K562 (cell line): Measurements from ENCODE around the gene HYOU1. TPM values are rescaled to one million over a fixed set of nuclear protein-coding genes. Genes with fewer than 3 reads are reported as not detected.

Source experiments
- BRD4 ChIP-seq: fragments of 200-600 bp; sonication (generic); IDR thresholded peaks from 2 replicates; pipeline ENCODE4 v1.6.1; 2017; ENCODE audit warnings: inconsistent platforms
- MGA ChIP-seq: fragments of 450-650 bp; IDR thresholded peaks from 2 replicates; pipeline ENCODE4 v1.6.1; 2016; ENCODE audit warnings: mild to moderate bottlenecking, moderate library complexity
- NR2C2 ChIP-seq, 2 experiments: fragments of 200-800 bp in 1 of 2; sonication (Bioruptor generic) in 1 of 2; sonication (generic) in 1 of 2; formaldehyde crosslinking in 1 of 2; IDR thresholded peaks; 2 replicates each; pipeline versions ENCODE4 v1.6.1 to v1.8.0; 2016 to 2022; ENCODE audit warnings: mild to moderate bottlenecking in 1 of 2, missing compliant biosample characterization in 1 of 2, missing genetic modification characterization in 1 of 2, missing genetic modification reagents in 1 of 2
- POLR2A ChIP-seq: fragments of 450-650 bp; conservative IDR thresholded peaks from 2 replicates; pipeline ENCODE4 v1.6.1; 2016
- POLR2G ChIP-seq: fragments of 200-400 bp; formaldehyde crosslinking; IDR thresholded peaks from 2 replicates; pipeline ENCODE4 v1.6.1; 2017; ENCODE audit warnings: low read depth, mild to moderate bottlenecking, antibody characterized with exemption, low read length, moderate library complexity
- SAFB ChIP-seq: fragments of 200-400 bp; formaldehyde crosslinking; IDR thresholded peaks from 2 replicates; pipeline ENCODE4 v1.6.1; 2017; ENCODE audit warnings: low read depth, low read length, borderline replicate concordance
- STAT6 ChIP-seq: sonication (generic); formaldehyde crosslinking; IDR thresholded peaks from 2 replicates; pipeline ENCODE4 v1.8.1; 2023; ENCODE audit warnings: mild to moderate bottlenecking, missing genetic modification reagents
- TEAD4 ChIP-seq, 2 experiments: sonication (generic) in 1 of 2; formaldehyde crosslinking in 1 of 2; IDR thresholded peaks; 2 replicates each; pipeline versions ENCODE4 v1.6.1 to v1.8.0; 2012 to 2022; ENCODE audit warnings: borderline replicate concordance in 1 of 2, inconsistent platforms in 1 of 2, low read length in 1 of 2, mild to moderate bottlenecking in 1 of 2, missing genetic modification reagents in 1 of 2
- ZC3H11A ChIP-seq: IDR thresholded peaks from 2 replicates; pipeline ENCODE4 v1.6.1; 2012; ENCODE audit warnings: low read depth, low read length, improper control_type of control experiment
- ZNF133 ChIP-seq: fragments of 250-450 bp; sonication (Bioruptor Pico); IDR thresholded peaks from 2 replicates; pipeline ENCODE4 v1.4.0; 2020; ENCODE audit warnings: mild to moderate bottlenecking
- ZNF589 ChIP-seq: fragments of 200-800 bp; sonication (Bioruptor generic); IDR thresholded peaks from 2 replicates; pipeline ENCODE4 v1.6.1; 2016; ENCODE audit warnings: low read depth, missing genetic modification characterization, missing compliant biosample characterization
- polyA plus RNA-seq, 8 experiments: library from polyadenylated mRNA; depleted of rRNA in 4 of 8; stranded (reverse) in 5 of 8; unstranded in 3 of 8; fragments of >200 nt; fragmentation: Nextera tagmentation in 2 of 8; fragmentation: Illumina TruSeq in 1 of 8; extraction: Ambion mirVana in 2 of 8; extraction: Trizol in 1 of 8; gene quantifications; 2 replicates each; pipeline versions ENCODE4 v1.2.1 to v1.2.3, GENCODE V29; 2011 to 2014; ENCODE audit warnings: inconsistent platforms in 1 of 8, missing spikeins in 1 of 8
- total RNA-seq, 7 experiments: library from RNA; depleted of rRNA in 6 of 7; stranded (reverse); fragments of >200 nt in 6 of 7; fragmentation: Illumina TruSeq in 2 of 7; extraction: Trizol in 2 of 7; gene quantifications; 2 replicates each; pipeline versions ENCODE4 v1.2.1 to v1.2.3, GENCODE V29; 2011 to 2021; ENCODE audit warnings: low replicate concordance in 1 of 7

The HYOU1 gene
- total and polyA plus RNA-seq, 9 of the 15 experiments (the other 6 are each of a cell fraction or from before 2014, with no cell fraction given): 19.5 to 197 (median 128) TPM

- TF ChIP-seq POLR2G (peak; percentile 58; the same call in 1 of the 2 replicates), NR2C2 (CRISPR knock-in tag; IDR thresholded peaks at IDR 0.05) (0 out of 2 replicates have a peak, but pooled peaks have one; percentile 15), NR2C2 (tag; IDR thresholded peaks at IDR 0.05) (no peak), SAFB (no peak), POLR2A (peak; percentile 80), STAT6 (CRISPR knock-in tag) (no peak), ZC3H11A (no peak), ZNF589 (no peak), MGA (no peak), BRD4 (no peak), TEAD4 (IDR thresholded peaks at IDR 0.05; ENCODE audit: low read length) (0 out of 2 replicates have a peak, but pooled peaks have one; percentile 3), TEAD4 (CRISPR knock-in tag; IDR thresholded peaks at IDR 0.05; ENCODE audit: borderline replicate concordance) (no peak), ZNF133 (CRISPR knock-in tag) (no peak)
Observed at GRCh38 chr11:119014209-119014924, 42.6 kb downstream of the HYOU1 start (continued).
